Mesenchymal stem cell (in vitro differentiated cells and primary cell): ENCODE measurements around the gene RDH5.
A peak's percentile ranks its signal among the peaks of the same experiment; 100 is the strongest.

Experiments
- DNase-seq: peaks from one replicate; pipeline ENCODE4 v3.0.0-alpha.2; 2013
- H2AFZ ChIP-seq: one replicate; pipeline ENCODE4 v1.6.1; 2013; ENCODE audit warnings: low read depth, mild to moderate bottlenecking, control low read depth, inconsistent platforms, low read length, moderate library complexity
- H2AK5ac ChIP-seq: 2 replicates; pipeline ENCODE4 v1.6.1; 2013; ENCODE audit warnings: low read length, moderate library complexity, mild to moderate bottlenecking, inconsistent platforms; ENCODE audit not compliant: severe bottlenecking
- H2BK120ac ChIP-seq: one replicate; pipeline ENCODE4 v1.6.1; 2013; ENCODE audit warnings: low read depth, mild to moderate bottlenecking, inconsistent platforms, low read length, moderate library complexity
- H2BK12ac ChIP-seq, 2 experiments: one replicate each; pipeline ENCODE4 v1.6.1; 2013; ENCODE audit warnings: inconsistent platforms in 2 of 2, low read length in 2 of 2, mild to moderate bottlenecking in 2 of 2, moderate library complexity in 2 of 2, control low read depth in 1 of 2
- H2BK15ac ChIP-seq: one replicate; pipeline ENCODE4 v1.6.1; 2013; ENCODE audit warnings: mild to moderate bottlenecking, low read depth, inconsistent platforms; ENCODE audit not compliant: poor library complexity, severe bottlenecking
- H2BK5ac ChIP-seq: 2 replicates; pipeline ENCODE4 v1.6.1; 2013; ENCODE audit warnings: low read depth, mild to moderate bottlenecking, low read length, control low read depth, inconsistent platforms; ENCODE audit not compliant: poor library complexity, severe bottlenecking
- H3K14ac ChIP-seq, 2 experiments: one replicate each; pipeline ENCODE4 v1.6.1; 2013; ENCODE audit warnings: inconsistent platforms in 2 of 2, low read length in 2 of 2, control low read depth in 1 of 2, mild to moderate bottlenecking in 1 of 2, moderate library complexity in 1 of 2
- H3K18ac ChIP-seq, 2 experiments: one replicate each; pipeline ENCODE4 v1.6.1; 2013; ENCODE audit warnings: inconsistent platforms in 2 of 2, low read length in 2 of 2, control low read depth in 1 of 2, low read depth in 1 of 2, mild to moderate bottlenecking in 1 of 2
- H3K23ac ChIP-seq, 2 experiments: one replicate each; pipeline ENCODE4 v1.6.1; 2013; ENCODE audit warnings: inconsistent platforms in 2 of 2, low read length in 2 of 2, mild to moderate bottlenecking in 2 of 2, moderate library complexity in 2 of 2, control low read depth in 1 of 2
- H3K27ac ChIP-seq: 2 replicates; pipeline ENCODE4 v1.5.1; 2013; ENCODE audit warnings: mild to moderate bottlenecking, moderate library complexity, low read length, control low read depth, inconsistent platforms; ENCODE audit not compliant: poor library complexity, severe bottlenecking
- H3K27me3 ChIP-seq, 2 experiments: 2 replicates each; pipeline versions ENCODE4 v1.6.1 to v1.7.0; 2013; ENCODE audit warnings: low read length in 2 of 2, mild to moderate bottlenecking in 2 of 2, moderate library complexity in 2 of 2, control low read depth in 1 of 2, inconsistent platforms in 1 of 2; ENCODE audit not compliant: control insufficient read depth in 1 of 2, insufficient read depth in 1 of 2
- H3K36me3 ChIP-seq, 2 experiments: 2 replicates each; pipeline versions ENCODE4 v1.6.1 to v1.7.0; 2013; ENCODE audit warnings: low read length in 2 of 2, control low read depth in 1 of 2, inconsistent platforms in 1 of 2, low read depth in 1 of 2, mild to moderate bottlenecking in 1 of 2; ENCODE audit not compliant: insufficient read depth in 2 of 2, control insufficient read depth in 1 of 2
- H3K4ac ChIP-seq, 2 experiments: one replicate each; pipeline ENCODE4 v1.6.1; 2013; ENCODE audit warnings: inconsistent platforms in 2 of 2, low read length in 2 of 2, mild to moderate bottlenecking in 2 of 2, moderate library complexity in 2 of 2, control low read depth in 1 of 2, low read depth in 1 of 2
- H3K4me1 ChIP-seq: 2 replicates; pipeline ENCODE4 v1.6.1; 2013; ENCODE audit warnings: low read depth, low read length, control low read depth; ENCODE audit not compliant: control insufficient read depth, insufficient read depth
- H3K4me2 ChIP-seq: 2 replicates; pipeline ENCODE4 v1.6.1; 2013; ENCODE audit warnings: low read length, mild to moderate bottlenecking, inconsistent platforms; ENCODE audit not compliant: poor library complexity, severe bottlenecking
- H3K4me3 ChIP-seq, 2 experiments: 2 replicates each; pipeline versions ENCODE4 v1.5.1 to v1.7.0; 2013; ENCODE audit warnings: low read length in 2 of 2, mild to moderate bottlenecking in 2 of 2, control low read depth in 1 of 2, low read depth in 1 of 2; ENCODE audit not compliant: insufficient read depth in 1 of 2
- H3K79me1 ChIP-seq: replicated peaks from 2 replicates; pipeline ENCODE4 v1.6.1; 2013; ENCODE audit warnings: mild to moderate bottlenecking, control low read depth, low read length, inconsistent platforms; ENCODE audit not compliant: poor library complexity, severe bottlenecking
- H3K9ac ChIP-seq: 2 replicates; pipeline ENCODE4 v1.7.0; 2013; ENCODE audit warnings: mild to moderate bottlenecking, low read length, moderate library complexity
- H3K9me3 ChIP-seq: 2 replicates; pipeline ENCODE4 v1.7.0; 2013; ENCODE audit warnings: mild to moderate bottlenecking, low read length; ENCODE audit not compliant: control insufficient read depth
- H4K8ac ChIP-seq: one replicate; pipeline ENCODE4 v1.6.1; 2013; ENCODE audit warnings: inconsistent platforms, mild to moderate bottlenecking, low read length, moderate library complexity
- H4K91ac ChIP-seq: one replicate; pipeline ENCODE4 v1.6.1; 2013; ENCODE audit warnings: mild to moderate bottlenecking, low read length, inconsistent platforms
- WGBS: methylation state at CpG from one replicate; pipeline ENCODE4 v1.1.7; 2013; ENCODE audit warnings: mixed read lengths; 5-methylcytosine and 5-hydroxymethylcytosine counted together

The RDH5 gene

GRCh38 chr12:55705782-55706402 is 14.3 kb upstream of the RDH5 start:
- Histone ChIP-seq H3K4me3 (peak overlapping the region in 1 of 2 experiments; percentile 83), H3K27me3 (peaks cover 0 to 46% of the 10 kb centered on the region in 2 experiments), H3K4me1 (peaks cover 12% of the 10 kb centered on the region), H2BK12ac (no peak overlapping the region), H3K9me3 (no peaks in the 10 kb centered on the region), H2AK5ac (no peak overlapping the region), H3K79me1 (no peaks in the 10 kb centered on the region), H2BK120ac (no peak overlapping the region), H4K91ac (no peak overlapping the region), H4K8ac (no peak overlapping the region), H3K9ac (peak overlapping the region; percentile 84), H3K18ac (no peak overlapping the region), H3K14ac (no peak overlapping the region), H3K27ac (no peak overlapping the region), H2BK15ac (no peak overlapping the region), H3K4me2 (no peak overlapping the region), H2BK5ac (no peak overlapping the region), H3K36me3 (peaks cover 0 to 12% of the 10 kb centered on the region in 2 experiments), H3K4ac (no peak overlapping the region), H3K23ac (no peak overlapping the region), H2AFZ (no peak overlapping the region)
- 42% methylated on average over 5 of the region's 5 CpGs for WGBS
- DNase-seq: no peak

- Histone ChIP-seq H3K4me3 (peak overlapping the region in 1 of 2 experiments; percentile 83), H3K9me3 (no peaks in the 10 kb centered on the region), H2BK120ac (no peak overlapping the region), H3K23ac (no peak overlapping the region), H2AFZ (no peak overlapping the region), H3K9ac (peak overlapping the region; percentile 84), H3K14ac (no peak overlapping the region), H3K4me2 (no peak overlapping the region), H2AK5ac (no peak overlapping the region), H4K91ac (no peak overlapping the region), H3K4me1 (peaks cover 12% of the 10 kb centered on the region), H3K4ac (no peak overlapping the region), H3K27ac (no peak overlapping the region), H3K36me3 (peaks cover 0 to 8% of the 10 kb centered on the region in 2 experiments), H2BK5ac (no peak overlapping the region), H2BK15ac (no peak overlapping the region), H3K18ac (no peak overlapping the region), H3K27me3 (peaks cover 0 to 48% of the 10 kb centered on the region in 2 experiments), H2BK12ac (no peak overlapping the region), H4K8ac (no peak overlapping the region), H3K79me1 (no peaks in the 10 kb centered on the region)
- WGBS: 68% methylated on average over 2 of the region's 2 CpGs
- DNase-seq: no peak
These were observed 13.5 kb upstream of the RDH5 start for GRCh38 chr12:55706568-55707218.

GRCh38 chr12:55707219-55707671 is 12.9 kb upstream of the RDH5 start:
- Histone ChIP-seq H2BK120ac (no peak overlapping the region), H3K27ac (no peak overlapping the region), H3K4ac (no peak overlapping the region), H3K9ac (peak overlapping the region; percentile 84), H3K79me1 (no peaks in the 10 kb centered on the region), H2BK12ac (no peak overlapping the region), H2BK5ac (no peak overlapping the region), H3K9me3 (no peaks in the 10 kb centered on the region), H3K14ac (no peak overlapping the region), H4K8ac (no peak overlapping the region), H3K4me3 (peak overlapping the region; percentile 37 to 83), H2AFZ (no peak overlapping the region), H3K4me1 (peaks cover 12% of the 10 kb centered on the region), H2AK5ac (no peak overlapping the region), H3K36me3 (peaks cover 0 to 8% of the 10 kb centered on the region in 2 experiments), H3K27me3 (peaks cover 0 to 53% of the 10 kb centered on the region in 2 experiments), H3K18ac (no peak overlapping the region), H4K91ac (no peak overlapping the region), H3K4me2 (peak overlapping the region; percentile 86), H2BK15ac (peak overlapping the region; percentile 87), H3K23ac (no peak overlapping the region)
- WGBS: 2% methylated on average over 21 of the region's 22 CpGs
- DNase-seq: no peak

GRCh38 chr12:55707841-55708694 is 12.1 kb upstream of the RDH5 start, which contains the start of gene ITGA7:
Gene ITGA7 (minus strand): TSS chr12:55707904. CDS start chr12:55707682, 222 bp downstream.
- H3K4me3 ChIP-seq: peak within 1 kb of the TSS; percentile 43 to 83
- peak within 1 kb of the TSS; percentile 86 for H3K4me2 ChIP-seq
- no peak within 1 kb of the TSS for H2BK5ac ChIP-seq
- H3K79me1 ChIP-seq: no peaks in the 10 kb centered on the region
- H3K4ac ChIP-seq: no peak within 1 kb of the TSS
- H2BK120ac ChIP-seq: no peak within 1 kb of the TSS
- no peak within 1 kb of the TSS for H3K23ac ChIP-seq
- no peak within 1 kb of the TSS for H3K14ac ChIP-seq
- H4K91ac ChIP-seq: no peak within 1 kb of the TSS
- peaks cover 12% of the 10 kb centered on the region for H3K4me1 ChIP-seq
- DNase-seq: no peak
- H2AFZ ChIP-seq: no peak within 1 kb of the TSS
- H3K9me3 ChIP-seq: no peaks in the 10 kb centered on the region
- no peak within 1 kb of the TSS for H2BK12ac ChIP-seq
- H2AK5ac ChIP-seq: no peak within 1 kb of the TSS
- H3K9ac ChIP-seq: peak within 1 kb of the TSS; percentile 84
- peaks cover 0 to 61% of the 10 kb centered on the region in 2 experiments for H3K27me3 ChIP-seq
- no peak within 1 kb of the TSS for H3K27ac ChIP-seq
- WGBS: 2% methylated on average over 12 of the region's 39 CpGs
- peak within 1 kb of the TSS; percentile 87 for H2BK15ac ChIP-seq
- no peak within 1 kb of the TSS for H3K18ac ChIP-seq
- H3K36me3 ChIP-seq: peaks cover 0 to under 1% of the 10 kb centered on the region in 2 experiments
- H4K8ac ChIP-seq: no peak within 1 kb of the TSS
